GM12891 (cell line): ENCODE data around the gene GDA.

Source experiments
- POLR2A ChIP-seq: IDR thresholded peaks from 2 replicates; pipeline ENCODE4 v1.6.1; 2011; ENCODE audit warnings: low read depth, low read length, control low read depth
- POU2F2 ChIP-seq: IDR thresholded peaks from 2 replicates; pipeline ENCODE4 v1.6.1; 2011; ENCODE audit warnings: low read depth, mild to moderate bottlenecking, control low read depth, low read length, moderate library complexity
- SPI1 ChIP-seq: IDR thresholded peaks from 2 replicates; pipeline ENCODE4 v1.6.1; 2011; ENCODE audit warnings: low read depth, low read length, control low read depth
- TAF1 ChIP-seq: IDR thresholded peaks from 2 replicates; pipeline ENCODE4 v1.6.1; 2011; ENCODE audit warnings: low read depth, low read length, control low read depth

GRCh38 chr9:72274916-72275315 is 125.7 kb downstream of the GDA start:
- TF ChIP-seq POLR2A, result no peak
- no peak for TF ChIP-seq TAF1
- no peak for TF ChIP-seq SPI1
- no peak for TF ChIP-seq POU2F2
